Mucosa of descending colon (tissue), 3 donors: ENCODE data around the gene PRKCE. TPM values are rescaled to one million over a fixed set of nuclear protein-coding genes. Genes with fewer than 3 reads are reported as not detected.
A peak's percentile ranks its signal among the peaks of the same experiment; 100 is the strongest.

Source experiments
- ATAC-seq: fragments of 200-7000 bp; cut with Tn5 transposase; one replicate; pipeline ENCODE4 v1.9.1; 2020; ENCODE audit warnings: mild to moderate bottlenecking, moderate library complexity
- DNase-seq, 3 donors: peaks; one replicate each; pipeline ENCODE4 v3.0.0-alpha.2; 2020
- H3K36me3 ChIP-seq: fragments of 200-600 bp; one replicate; pipeline ENCODE4 v1.8.0; 2021; ENCODE audit warnings: low read depth, mild to moderate bottlenecking
- H3K4me1 ChIP-seq: fragments of 200-600 bp; one replicate; pipeline ENCODE4 v1.8.0; 2021; ENCODE audit warnings: low read depth, mild to moderate bottlenecking
- H3K4me3 ChIP-seq: fragments of 200-600 bp; one replicate; pipeline ENCODE4 v1.8.0; 2021; ENCODE audit warnings: mild to moderate bottlenecking
- H3K9me3 ChIP-seq: fragments of 200-600 bp; one replicate; pipeline ENCODE4 v1.8.0; 2021; ENCODE audit warnings: mild to moderate bottlenecking
- CTCF ChIP-seq: fragments of 200-600 bp; IDR thresholded peaks from one replicate; pipeline ENCODE4 v1.8.0; 2022; ENCODE audit warnings: antibody characterized with exemption, mild to moderate bottlenecking
- intact Hi-C, 2 donors: fragments of 100-400 bp; cut with DNase I in 1 of 2; cut with micrococcal nuclease in 1 of 2; formaldehyde crosslinking; loops; one replicate each; pipeline versions ENCODE4 v1.11.0 to v1.11.1; 2022; cut with DNase I, micrococcal nuclease
- total RNA-seq, 3 donors: library from RNA; stranded (reverse); fragmentation: NEBNext Ultra II Directional in 2 of 3; extraction: Animal tissue kit (Norgen Biotek cat#: 25700) in 2 of 3; gene quantifications; one replicate each; pipeline versions ENCODE4 v1.2.1 to v1.2.4, GENCODE V29; 2021 to 2023
- donor health status: DM: no; HTN: no; CAD: no; lungs with moderate emphysema.
- donor health status: DM: no; HTN: no; CAD: no.
- donor health status: DM: no; HTN: yes; CAD: no.

PRKCE gene
- total RNA-seq, 3 donors from 2014 or later = 24.5 to 52.0 (median 32.7) TPM

- Histone ChIP-seq H3K9me3 (no peaks in the 10 kb centered on the region), H3K36me3 (no peaks in the 10 kb centered on the region), H3K4me3 (no peak overlapping the region), H3K4me1 (no peaks in the 10 kb centered on the region)
- ATAC-seq (no peak), DNase-seq (no peak)
- intact Hi-C loops = no loop called here
- TF ChIP-seq CTCF = no peak
These were observed 217.7 kb downstream of the PRKCE start for GRCh38 chr2:45869165-45869501.

GRCh38 chr2:45871025-45871424 is 219.6 kb downstream of the PRKCE start:
- H3K36me3 ChIP-seq = no peaks in the 10 kb centered on the region
- no peak for DNase-seq
- H3K9me3 ChIP-seq = no peaks in the 10 kb centered on the region
- H3K4me1 ChIP-seq = no peaks in the 10 kb centered on the region
- intact Hi-C loops = no loop called here
- no peak overlapping the region for H3K4me3 ChIP-seq
- TF ChIP-seq CTCF = no peak
- no peak for ATAC-seq

GRCh38 chr2:45871541-45871940 is 220.1 kb downstream of the PRKCE start:
- H3K4me1 ChIP-seq = no peaks in the 10 kb centered on the region
- intact Hi-C loops = no loop called here
- no peak for ATAC-seq
- no peak overlapping the region for H3K4me3 ChIP-seq
- TF ChIP-seq CTCF = no peak
- DNase-seq = no peak
- no peaks in the 10 kb centered on the region for H3K36me3 ChIP-seq
- H3K9me3 ChIP-seq = peaks cover 3% of the 10 kb centered on the region

- ATAC-seq = peak; percentile 17
- Histone ChIP-seq H3K4me1 (no peaks in the 10 kb centered on the region), H3K9me3 (peaks cover 5% of the 10 kb centered on the region), H3K4me3 (no peak overlapping the region), H3K36me3 (no peaks in the 10 kb centered on the region)
- DNase-seq = no peak
- no peak for TF ChIP-seq CTCF
- intact Hi-C loops = no loop called here
These were observed 220.7 kb downstream of the PRKCE start for GRCh38 chr2:45872211-45872610.

- ATAC-seq (peak; percentile 66), DNase-seq (peak in 2 of 3 donors; percentile 35 to 36)
- H3K4me1 ChIP-seq = no peaks in the 10 kb centered on the region
- peaks cover 5% of the 10 kb centered on the region for H3K9me3 ChIP-seq
- H3K4me3 ChIP-seq = no peak overlapping the region
- no peak for TF ChIP-seq CTCF
- H3K36me3 ChIP-seq = no peaks in the 10 kb centered on the region
- intact Hi-C loops = no loop called here
These were observed 222.9 kb downstream of the PRKCE start for GRCh38 chr2:45874344-45874743.

- no peaks in the 10 kb centered on the region for H3K4me1 ChIP-seq
- no peak for TF ChIP-seq CTCF
- DNase-seq (no peak), ATAC-seq (no peak)
- intact Hi-C loops = no loop called here
- H3K4me3 ChIP-seq = no peak overlapping the region
- H3K36me3 ChIP-seq = no peaks in the 10 kb centered on the region
- peaks cover 5% of the 10 kb centered on the region for H3K9me3 ChIP-seq
These were observed 225.1 kb downstream of the PRKCE start for GRCh38 chr2:45876611-45877010.
